HG02763 (cell line): ENCODE data around the gene C1orf122.

Source experiments
- ATAC-seq: cut with Tn5 transposase; IDR thresholded peaks from one replicate; pipeline ENCODE4 v1.9.1; 2021; ENCODE audit warnings: mild to moderate bottlenecking, moderate library complexity; ENCODE audit not compliant: unreplicated experiment

The C1orf122 gene

GRCh38 chr1:37844536-37844935, 36.9 kb downstream of the C1orf122 start:
- no peak for ATAC-seq

DNA sequence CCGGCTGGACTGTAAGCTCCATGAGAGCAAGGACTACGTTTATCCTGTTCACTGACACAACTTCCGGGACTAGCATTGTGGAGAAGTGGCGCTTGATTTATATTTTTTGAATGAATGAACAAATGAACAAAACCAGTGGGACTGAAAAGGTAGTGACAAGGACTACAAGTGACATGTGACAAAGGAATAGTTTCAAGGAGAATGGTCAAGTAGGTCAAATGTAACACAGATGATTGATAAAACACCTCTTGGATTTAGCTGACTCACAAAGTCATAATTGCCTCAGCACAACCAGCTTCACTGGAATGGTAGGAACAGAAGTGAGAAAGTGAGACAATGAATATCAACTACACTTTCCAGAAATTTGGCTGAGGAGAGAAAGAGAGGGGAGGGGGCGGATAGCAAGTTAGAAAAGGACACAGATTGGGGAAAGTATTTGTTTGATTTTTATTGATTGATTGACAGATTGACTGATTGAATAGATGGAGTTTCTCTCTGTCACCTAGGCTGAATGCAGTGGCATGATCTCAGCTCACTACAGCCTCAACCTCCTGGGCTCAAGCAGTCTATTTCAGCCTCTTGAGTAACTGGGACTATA, 37.6 kb downstream of the C1orf122 start:
- ATAC-seq: no peak

DNA sequence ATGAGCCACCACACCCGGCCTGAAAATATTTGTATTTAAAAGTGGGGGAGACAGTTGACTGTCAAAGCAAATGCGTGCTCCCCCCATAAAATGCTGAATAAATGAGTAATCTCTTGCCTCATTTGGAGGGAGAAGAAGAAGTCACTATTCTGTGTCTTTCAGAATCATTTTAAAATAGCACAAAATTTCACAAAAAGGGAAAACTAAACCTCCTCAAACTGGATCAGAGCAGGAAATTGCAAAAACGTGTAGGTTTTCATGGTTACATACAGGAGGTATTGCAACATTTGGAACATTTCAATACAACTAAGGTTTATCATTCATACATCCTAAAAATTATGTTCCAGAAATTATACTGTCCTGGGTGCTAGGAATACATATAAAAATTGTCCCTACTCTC, 38.2 kb downstream of the C1orf122 start:
- ATAC-seq: no peak

DNA sequence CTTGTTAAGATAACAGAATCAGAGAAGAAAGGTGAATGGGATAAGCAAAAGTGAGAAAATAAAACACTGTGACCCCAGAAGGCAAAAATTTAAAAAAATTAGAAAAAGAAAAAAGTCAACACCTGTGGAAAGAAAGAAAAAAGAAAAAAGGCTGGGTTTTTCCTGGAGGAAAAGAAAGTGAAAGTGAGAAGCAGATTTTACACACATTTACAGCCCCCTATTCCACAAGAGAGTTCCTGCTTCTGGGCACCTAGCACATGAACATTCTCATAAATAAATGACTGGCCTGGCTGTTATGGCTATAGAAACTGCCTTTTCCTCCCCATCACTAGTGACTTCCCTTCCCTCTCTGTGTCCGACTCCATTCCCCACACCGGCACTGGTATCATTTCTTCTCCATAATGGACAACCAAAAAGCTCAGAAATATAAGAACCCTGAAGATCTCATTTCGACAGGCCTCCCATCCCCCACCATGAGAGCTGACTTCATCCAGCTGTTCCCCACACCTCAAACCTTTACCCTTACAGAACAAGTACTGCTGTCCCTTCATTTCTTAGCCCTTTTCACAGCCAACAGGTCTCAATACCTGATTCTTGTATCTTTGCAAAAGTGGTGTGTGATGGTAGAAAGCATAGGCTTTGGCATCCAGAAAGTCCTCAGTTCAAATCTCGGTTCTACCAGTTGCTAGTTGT, 39.2 kb downstream of the C1orf122 start:
- ATAC-seq: no peak

DNA sequence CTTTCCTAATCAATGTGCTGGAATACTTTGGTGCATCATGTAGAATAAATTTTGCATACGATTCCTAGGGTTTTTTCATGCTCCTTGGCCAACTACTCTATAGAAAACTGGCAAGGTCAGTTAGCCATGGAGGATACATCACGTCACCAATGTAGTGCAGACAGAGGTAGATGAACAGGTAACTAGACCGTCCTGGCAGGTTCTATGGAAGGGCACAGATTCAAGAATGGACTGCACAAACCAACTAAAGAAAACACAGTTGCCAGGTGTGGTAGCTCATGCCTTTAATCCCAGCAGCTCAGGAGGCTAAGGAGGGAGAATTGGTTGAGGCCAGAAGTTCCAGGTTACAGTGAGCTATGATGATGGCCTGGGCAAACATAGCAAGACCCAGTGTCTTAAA, 41.9 kb downstream of the C1orf122 start:
- ATAC-seq: no peak

- no peak for ATAC-seq
Observed at GRCh38 chr1:37850352-37850955, 42.9 kb downstream of the C1orf122 start.

GRCh38 chr1:37851262-37851661, 43.7 kb downstream of the C1orf122 start:
- ATAC-seq: no peak

- no peak for ATAC-seq
Observed at GRCh38 chr1:37851782-37852210, 44.2 kb downstream of the C1orf122 start.

GRCh38 chr1:37853157-37853556, 45.6 kb downstream of the C1orf122 start:
- no peak for ATAC-seq

DNA sequence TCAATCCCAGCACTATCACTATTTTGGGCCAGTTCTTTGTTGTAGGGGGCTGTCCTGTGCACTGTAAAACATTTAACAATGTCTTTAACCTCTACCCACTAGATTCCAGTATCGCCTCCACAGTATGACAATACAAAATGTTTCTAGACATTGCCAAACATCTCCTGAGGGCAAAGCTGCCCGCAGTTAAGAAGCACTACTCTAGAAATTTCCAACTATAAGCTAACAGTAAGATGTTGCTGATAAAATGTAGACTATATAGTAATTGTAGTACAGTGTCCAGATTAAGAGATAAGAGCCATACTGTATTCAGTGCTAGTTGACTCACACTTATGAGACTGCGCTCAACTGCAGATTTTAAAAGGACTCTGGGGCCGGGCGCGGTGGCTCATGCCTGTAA, 46.8 kb downstream of the C1orf122 start:
- ATAC-seq: no peak
